Measurements from ENCODE around the gene PMP22.

- TF ChIP-seq EZH2 (IDR thresholded peaks at IDR 0.05; ENCODE audit: borderline replicate concordance, low read length) (no peak), CTCF (IDR thresholded peaks at IDR 0.05; ENCODE audit: low read length) (no peak)
These were observed 4.6 kb upstream of the PMP22 start for GRCh38 chr17:15269780-15270089.

Data from OCI-LY1 (cell line).